HG03060 (cell line): ENCODE results near the gene TPTE.
"Not testable (repeated sequence)": the region's sequence is repeated elsewhere in the genome, so short reads cannot be mapped to it uniquely, and the experiment has no call there.

Experiments used
- ATAC-seq: cut with Tn5 transposase; IDR thresholded peaks from one replicate; pipeline ENCODE4 v1.9.1; 2021; ENCODE audit warnings: low read depth, moderate number of reproducible peaks; ENCODE audit not compliant: unreplicated experiment

Gene TPTE

DNA sequence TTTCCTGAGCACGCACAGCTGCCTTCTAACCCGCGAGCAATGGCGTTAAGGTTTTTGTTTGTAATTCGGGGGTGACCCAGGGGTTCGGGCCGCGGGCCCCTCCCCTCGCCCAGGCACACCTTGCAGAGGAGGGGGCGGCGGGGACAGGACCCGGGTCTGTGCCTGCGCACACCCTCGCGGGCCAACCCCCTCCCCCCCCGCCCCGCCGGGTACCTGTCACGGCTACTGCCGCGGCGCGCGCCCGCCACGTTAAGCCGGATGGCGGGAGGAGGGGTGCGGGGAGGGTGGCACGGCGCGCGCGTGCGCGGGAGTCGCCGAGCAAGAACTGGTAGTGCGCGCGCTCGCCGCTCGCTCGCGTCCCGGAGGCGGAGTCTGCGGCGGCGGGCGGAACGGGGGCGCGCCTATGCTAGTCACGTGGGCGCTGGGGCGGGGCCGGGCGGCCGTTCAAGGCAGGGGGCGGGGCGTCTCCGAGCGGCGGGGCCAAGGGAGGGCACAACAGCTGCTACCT is at the start of gene TPTE:
TSS of gene TPTE (plus strand) at position 493 of the 508 bp plus-strand sequence. CDS start 17,141 bp downstream, outside the sequence.
- ATAC-seq, result no peak

DNA sequence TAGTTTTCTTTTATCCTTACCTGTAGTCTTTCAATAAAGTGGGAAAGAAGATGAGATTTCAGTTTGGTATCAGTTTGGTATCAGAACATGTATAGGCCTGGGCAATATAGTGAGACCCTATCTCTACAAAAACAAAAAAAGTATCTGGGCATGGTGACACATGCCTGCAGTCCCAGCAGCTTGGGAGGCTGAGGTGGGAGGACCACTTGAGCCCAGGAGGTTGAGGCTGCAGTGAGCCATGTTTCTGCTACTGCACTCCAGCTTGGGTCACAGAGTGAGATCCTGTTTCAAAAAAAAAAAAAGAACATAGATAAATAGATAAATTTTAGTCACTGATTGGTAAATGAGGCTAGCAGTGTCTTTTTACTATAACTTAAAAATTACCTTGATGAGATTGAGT is 49.4 kb upstream of the TPTE start:
- not testable (repeated sequence) for ATAC-seq

DNA sequence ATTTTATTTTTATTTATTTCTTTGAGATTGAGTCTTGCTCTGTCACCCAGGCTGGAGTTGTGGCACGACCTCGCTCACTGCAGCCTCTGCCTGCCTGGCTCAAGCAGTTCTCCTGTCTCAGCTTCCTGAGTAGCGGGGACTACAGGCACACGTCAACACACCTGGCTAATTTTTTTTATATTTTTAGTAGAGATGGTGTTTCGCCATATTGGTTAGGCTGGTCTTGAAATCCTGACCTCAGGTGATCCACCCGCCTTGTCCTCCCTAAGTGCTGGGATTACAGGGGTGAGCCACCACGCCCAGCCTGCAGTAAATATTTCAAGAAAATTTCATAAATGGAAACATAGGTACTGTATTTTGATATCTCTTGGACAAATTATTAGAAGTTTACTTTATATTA is 43.6 kb upstream of the TPTE start:
- not testable (repeated sequence) for ATAC-seq

DNA sequence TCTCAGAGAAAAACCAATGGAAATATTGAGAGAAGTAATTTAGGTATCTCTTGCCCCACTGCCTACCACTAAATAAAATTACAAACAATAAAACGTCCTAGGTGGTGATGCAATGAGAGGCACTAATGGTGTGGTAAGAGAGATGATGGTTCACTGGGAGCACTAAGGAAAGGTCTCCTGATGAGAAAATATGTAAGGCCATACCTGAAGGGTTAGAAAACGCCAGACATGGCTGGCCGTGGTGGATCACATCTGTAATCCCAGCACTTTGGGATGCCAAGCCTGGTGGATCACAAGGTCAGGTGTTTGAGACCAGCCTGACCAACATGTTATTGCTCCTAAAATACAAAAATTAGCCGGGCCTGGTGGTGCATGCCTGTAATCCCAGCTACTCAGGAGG is 41.5 kb upstream of the TPTE start:
- ATAC-seq, result not testable (repeated sequence)

DNA sequence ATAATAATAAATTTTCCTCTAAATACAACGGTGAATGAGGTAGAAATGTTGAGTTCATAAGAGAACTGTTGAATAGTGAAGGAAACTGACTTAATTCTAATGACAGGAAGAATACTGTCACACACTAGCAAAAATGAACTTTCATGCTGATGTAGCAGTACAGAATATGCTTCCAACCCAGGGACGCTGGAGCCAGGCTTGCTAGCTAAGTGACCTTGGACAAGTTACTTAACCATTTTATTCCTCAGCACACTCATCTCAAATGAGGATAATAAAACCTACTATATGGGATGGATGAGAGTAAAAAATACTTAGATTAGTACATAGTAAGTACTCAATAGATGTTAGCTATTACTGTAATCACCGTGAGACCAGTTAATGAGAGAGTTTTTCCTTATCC is 36.5 kb upstream of the TPTE start:
- ATAC-seq, result not testable (repeated sequence)

DNA sequence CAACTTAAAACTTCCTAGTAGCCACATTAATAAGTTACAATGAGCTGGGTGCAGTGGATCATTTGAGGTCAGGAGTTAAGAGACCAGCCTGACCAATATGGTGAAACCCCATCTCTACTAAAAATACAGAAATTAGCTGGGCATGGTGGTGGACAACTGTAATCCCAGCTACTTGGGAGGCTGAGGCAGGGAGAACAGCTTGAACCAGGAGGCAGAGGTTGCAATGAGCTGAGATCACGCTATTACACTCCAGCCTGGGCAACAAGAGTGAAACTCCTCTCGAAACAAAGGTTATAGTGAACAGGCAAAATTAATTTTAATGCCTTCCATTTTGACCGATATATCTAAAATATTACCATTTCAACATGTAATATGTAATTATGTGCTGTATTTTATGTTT is 30.9 kb upstream of the TPTE start:
- ATAC-seq, result not testable (repeated sequence)

DNA sequence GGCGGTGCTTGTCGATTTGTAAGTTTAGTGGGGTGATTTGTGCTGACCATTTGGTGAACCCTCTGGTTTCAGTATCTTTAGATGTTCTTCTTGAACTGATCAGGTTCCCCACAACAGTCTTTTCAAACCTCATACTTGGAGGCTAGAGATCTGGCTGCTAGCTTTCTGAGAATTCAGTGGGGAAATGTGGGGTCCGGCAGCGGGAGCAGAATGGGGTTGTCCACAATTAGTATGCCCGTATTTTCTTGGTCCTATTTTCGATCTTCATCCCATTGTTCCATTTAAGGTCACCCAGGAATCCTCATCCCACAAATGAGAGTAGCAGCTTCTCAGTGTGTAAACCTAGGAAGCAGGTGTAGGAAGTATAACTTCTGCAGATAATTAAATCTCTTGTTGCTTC is 10.3 kb upstream of the TPTE start:
- ATAC-seq, result no peak

DNA sequence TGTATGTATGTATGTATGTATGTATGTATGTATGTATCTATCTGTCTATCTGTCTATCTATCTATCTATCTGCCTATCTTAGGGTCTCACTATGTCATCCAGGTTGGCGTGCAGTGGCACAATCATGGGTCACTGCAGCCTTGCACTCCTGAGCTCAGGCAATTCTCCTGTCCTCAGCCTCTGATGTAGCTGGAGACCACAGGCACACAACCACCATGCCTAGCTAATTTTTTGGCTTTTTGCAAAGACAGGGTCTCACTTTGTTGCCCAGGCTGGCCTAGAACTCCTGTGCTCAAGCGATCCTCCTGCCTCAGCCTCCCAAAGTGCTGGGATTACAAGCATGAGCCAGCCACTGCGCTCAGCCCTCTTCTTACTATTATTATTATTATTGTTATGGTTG is 4.5 kb upstream of the TPTE start:
- ATAC-seq, result not testable (repeated sequence)

DNA sequence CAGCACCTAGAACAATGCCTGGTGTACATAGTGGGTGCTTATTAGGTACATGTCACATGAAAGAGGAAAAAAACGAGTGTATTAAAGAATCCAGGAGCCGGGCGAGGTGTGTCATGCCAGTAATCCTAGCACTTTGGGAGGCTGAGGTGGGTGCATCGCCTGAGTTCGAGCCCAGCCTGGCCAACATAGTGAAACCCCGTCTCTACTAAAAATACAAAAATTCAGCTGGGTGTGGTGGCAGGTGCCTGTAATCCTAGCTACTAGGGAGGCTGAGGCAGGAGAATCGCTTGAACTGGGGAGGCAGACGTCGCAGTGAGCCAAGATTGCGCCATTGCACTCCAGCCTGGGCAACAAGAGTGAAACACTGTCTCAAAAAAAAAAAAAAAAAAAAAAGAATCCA is 3.5 kb upstream of the TPTE start:
- not testable (repeated sequence) for ATAC-seq

DNA sequence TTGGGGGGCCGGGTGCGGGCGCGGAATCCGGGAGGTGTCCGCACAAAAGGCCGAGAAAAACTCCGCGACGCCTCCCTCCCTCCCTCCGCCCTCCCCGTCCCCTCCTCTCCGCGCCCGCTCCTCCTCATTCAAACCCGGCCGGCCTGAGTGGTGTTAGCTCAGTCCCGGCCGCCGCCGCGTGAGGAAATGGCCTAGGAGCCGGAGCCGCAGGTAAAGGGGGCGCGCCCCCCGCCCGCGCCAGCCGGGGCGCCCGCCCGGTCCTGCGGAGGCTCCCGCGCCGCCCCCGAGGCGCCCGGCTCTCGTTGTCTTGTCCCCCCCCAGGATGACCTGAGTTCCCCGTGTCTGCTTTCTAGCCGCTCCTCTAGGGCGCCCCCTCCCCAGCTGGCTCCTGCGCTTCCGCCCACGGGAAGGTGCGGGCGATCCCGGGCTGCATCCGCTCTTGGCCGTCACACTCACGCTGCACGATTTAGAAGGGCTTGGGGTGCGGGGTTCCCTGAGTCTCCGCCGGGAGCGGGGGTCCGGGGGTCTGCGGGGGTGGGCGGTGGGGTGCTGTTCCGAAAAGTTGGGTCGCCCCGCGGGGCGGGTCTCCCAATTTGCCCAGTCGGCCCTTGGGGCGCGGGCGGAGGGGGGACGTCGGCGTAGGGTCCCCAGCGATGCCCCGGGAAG is 585 bp downstream of the TPTE start:
- not testable (repeated sequence) for ATAC-seq

DNA sequence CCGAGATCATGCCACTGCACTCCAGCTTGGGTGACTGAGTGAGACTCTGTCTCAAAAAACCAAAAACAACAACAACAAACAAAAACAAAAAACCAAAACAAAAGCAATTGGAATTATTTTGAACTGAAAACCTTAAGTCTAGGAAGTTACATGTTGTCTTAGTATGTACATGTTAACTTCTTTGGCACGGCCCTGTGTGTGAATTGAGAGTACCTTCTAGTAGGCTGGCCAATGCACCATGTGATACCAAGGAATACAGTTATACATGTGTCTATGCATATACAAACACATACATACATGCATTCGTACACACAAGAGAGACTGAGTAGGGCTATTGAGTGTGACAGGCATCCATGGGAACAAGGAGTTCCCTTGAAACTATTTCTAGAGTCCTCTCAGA is 18.6 kb downstream of the TPTE start:
- ATAC-seq, result no peak

DNA sequence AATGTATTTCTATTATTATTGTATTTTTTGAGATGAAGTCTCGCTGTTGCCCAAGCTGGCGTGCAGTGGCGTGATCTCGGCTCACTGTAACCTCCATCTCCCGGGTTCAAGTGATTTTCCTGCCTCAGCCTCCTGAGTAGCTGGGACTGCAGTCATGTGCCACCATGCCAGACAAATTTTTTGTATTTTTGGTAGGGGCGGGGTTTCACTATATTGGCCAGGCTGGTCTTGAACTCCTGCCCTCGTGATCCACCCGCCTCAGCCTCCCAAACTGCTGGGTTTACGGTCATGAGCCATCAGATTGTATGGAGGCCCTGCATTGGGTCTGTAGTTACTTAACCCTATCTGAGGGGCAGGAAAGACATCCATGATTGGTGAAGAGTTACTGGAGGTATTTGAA is 23.0 kb downstream of the TPTE start:
- ATAC-seq, result not testable (repeated sequence)

DNA sequence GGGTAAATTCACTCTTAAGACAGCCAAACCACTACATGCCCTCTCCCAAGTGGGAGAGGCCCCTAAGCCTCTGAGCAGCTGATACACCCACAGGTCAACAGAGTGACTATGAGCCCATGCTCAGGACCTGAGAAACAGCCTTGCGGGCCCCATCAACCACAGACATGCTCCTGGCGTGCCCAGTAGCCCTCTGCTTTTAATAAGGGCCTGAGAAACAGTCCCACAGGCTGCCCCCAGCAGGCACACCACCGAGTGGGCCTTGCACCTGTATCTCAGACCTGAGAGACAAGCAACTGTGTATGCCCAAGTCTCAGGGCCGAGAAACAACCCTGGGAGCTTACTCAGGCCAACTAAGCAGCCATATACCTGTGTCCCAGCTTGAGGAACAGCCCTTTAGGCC is 26.5 kb downstream of the TPTE start:
- ATAC-seq, result not testable (repeated sequence)

DNA sequence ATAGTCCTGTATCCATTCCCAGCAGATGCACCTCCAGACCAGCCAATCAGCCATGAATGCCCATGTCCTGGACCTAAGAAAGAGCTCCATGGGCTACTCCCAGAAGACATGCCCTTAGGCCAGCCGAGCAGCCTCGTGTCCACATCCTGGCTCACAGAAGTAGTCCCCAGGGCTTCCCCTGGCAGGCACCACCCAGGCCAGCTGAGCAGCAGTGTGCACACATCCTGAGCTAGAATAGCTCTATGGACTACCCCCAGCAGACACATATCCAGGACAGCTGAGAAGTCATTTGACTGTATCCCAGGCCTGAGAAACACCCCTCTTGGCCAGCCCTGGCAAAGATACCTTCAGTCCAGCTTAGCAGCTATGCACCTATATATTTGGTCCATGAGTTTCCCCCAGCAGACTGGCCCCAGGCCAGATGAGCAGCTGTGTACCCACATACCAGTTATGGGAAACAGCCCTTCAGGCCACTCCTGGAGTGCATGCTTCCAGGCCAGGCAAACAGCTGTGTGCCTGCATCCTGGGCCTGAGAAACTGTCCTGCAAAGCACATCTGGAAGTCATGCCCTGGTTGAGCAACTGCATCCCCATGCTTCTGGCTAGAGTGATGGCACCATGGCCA is 27.1 kb downstream of the TPTE start:
- not testable (repeated sequence) for ATAC-seq

DNA sequence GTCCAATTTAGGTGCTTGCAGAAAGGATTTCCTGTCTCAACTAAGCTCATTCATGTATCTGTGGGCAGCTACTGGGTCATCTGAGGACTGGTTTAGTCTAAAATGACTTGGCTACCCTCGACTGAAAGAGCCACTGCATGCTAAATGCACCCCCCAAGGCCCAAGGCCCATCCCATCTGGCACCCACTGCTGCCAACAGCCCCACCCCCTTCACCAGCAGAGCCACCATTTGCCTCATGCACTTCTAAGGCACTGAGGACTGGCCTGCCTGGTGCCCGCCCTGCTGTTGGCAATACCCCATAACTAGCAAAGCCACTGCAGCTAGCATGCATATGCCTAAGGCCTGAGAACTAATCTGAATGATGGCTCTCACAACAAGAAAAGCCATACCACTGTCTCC is 49.4 kb downstream of the TPTE start:
- ATAC-seq, result not testable (repeated sequence)

DNA sequence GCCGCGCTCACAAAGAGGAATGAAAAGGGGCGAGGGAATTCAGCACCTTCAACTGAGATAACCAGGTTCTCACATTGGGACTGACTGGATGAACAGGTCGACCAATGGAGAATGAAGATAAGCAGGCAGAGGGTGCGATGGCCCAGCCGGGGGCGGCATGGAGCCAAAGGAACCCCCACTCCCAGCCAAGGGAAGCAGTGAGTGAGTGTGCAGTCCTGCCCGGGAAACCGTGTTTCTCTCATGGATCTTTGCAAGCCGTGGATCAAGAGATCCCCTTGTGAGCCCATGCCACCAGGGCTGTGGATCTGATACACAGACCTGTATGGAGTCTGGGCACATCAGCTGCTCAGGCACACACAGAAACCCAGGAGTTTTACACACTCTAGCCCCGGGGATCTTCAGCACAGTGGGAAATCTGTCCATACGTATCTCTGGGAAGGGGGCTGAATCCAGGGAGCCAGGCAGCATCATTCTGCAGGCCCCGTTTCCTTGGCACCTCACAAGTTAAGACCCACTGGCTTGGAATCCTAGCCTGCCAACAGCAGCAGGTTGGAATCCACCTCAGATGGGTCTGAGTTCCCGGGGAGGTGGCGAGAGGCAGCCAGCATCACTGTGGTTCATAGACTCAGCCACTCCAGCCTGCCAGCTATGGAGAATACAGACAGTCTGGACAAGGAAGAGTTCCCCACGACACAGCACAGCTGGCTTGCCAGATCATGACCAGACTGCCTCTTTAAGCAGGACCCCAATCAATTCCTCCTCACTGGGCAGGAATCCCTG is 53.3 kb downstream of the TPTE start:
- ATAC-seq, result not testable (repeated sequence)

DNA sequence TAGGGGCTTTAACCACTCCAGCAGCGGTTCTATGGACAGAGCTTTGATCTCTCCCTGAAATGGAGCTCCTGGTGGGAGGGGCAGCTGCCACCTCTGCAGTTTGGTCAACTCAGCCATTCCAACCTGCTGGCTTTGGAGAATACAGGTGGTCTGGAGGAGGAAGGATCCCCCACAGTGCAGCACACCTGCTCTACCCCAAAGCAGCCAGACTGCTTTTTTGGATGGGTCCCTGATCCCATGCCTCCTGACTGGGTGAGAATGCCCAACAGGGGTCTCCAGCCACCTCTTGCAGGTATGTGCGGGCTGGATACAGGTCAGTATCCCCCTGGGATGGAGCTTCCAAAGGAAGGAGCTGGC is 53.9 kb downstream of the TPTE start:
- no peak for ATAC-seq

DNA sequence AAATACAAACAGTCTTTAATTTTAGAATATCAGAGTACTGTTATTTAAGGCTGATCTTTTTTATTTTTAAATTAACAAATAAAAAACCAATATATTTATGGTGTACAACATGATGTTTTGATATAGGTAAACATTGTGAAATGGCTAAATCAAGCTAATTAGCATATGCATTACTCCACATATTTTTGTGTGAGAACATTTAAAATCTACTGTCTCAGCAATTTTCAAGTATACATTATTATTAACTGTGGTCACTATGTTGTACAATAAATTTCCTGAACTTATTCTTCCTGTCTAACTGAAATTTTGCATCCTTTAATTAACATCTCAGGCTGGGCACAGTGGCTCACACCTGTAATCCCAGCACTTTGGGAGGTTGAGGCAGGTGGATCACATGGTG is 57.5 kb downstream of the TPTE start:
- ATAC-seq, result not testable (repeated sequence)

DNA sequence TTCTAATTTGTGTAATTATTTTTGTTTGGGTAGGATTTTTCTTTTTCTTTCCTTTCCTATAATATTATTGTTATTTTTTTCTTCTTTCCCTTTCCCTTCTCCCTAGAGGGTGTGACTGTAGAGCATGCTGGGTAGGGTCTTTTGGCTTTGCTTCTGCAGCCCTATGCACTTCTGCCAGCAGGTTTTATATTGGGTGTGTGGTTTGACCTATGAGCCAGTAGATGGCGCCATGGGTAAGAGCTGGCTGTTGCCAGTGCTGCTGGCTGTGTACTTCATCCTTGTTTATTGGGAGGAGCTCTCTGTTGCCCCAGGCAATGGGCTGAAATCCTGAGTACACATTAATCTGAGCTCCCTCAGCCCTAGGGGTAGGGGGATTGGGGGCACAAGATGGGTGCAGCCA is 67.7 kb downstream of the TPTE start:
- ATAC-seq, result not testable (repeated sequence)

DNA sequence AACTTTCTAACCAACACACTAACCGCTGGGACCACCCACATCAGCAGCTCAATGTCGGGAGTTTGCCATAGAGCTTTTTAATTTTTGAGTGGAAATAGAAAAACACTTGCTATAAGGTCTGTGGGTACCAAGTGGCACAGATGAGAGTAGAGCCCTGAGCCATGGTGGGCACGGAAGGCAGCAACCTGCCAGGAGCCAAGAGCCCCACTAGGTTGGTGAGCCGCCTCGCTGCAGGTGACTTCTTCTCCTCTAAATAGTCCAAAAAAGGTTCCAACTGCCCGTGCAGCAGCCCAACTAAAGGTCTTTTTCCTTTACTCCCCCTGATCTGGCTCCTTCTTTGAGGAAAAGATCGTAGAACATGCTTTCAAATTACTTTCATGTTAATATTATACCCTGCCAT is 85.7 kb downstream of the TPTE start:
- ATAC-seq, result not testable (repeated sequence)

DNA sequence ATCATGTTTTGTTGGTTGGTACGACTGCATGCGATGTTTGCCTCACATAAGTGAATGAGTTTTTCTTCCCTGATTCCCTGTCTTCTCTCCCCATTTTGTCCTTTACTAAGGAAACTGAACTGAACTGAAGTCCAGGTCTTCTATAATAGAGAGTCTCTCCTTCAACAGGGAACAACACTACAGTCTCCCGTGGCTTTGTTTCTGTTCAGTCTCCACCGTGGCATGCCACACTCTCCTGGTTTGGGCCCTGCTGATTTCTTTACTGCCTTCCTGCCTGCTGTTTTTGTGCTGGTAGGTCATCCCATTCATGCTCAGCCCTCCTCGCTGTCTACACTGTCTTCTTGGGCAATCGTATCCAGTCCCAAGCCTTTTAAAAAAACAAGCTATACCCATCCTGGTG is 92.9 kb downstream of the TPTE start:
- not testable (repeated sequence) for ATAC-seq
